Panc1 (cell line): ENCODE data around the gene GPC3. TPM values are rescaled to one million over a fixed set of nuclear protein-coding genes. Genes with fewer than 3 reads are reported as not detected.

Experiments used
- ATAC-seq: fragments of 200-7000 bp; cut with Tn5 transposase; 2 replicates; pipeline ENCODE4 v1.9.1; 2020; ENCODE audit warnings: mild to moderate bottlenecking, moderate library complexity
- BruUV-seq: library from RNA; stranded (reverse); fragments of 400-500 nt; replicated peaks from 2 replicates; lab custom pipeline; 2021; lab: Mats Ljungman, UMichigan
- CTCF ChIA-PET: fragments of 300-600 bp; sonication (Branson Sonifier 250); formaldehyde crosslinking; loops from one replicate; lab custom pipeline; 2022; ENCODE audit warnings: antibody characterized with exemption; lab: Charles Lee
- POLR2A ChIA-PET: fragments of 300-600 bp; sonication (Branson Sonifier 250); formaldehyde crosslinking; loops from one replicate; lab custom pipeline; 2022; ENCODE audit warnings: antibody characterized with exemption; lab: Charles Lee
- DNase-seq: peaks from one replicate; pipeline ENCODE4 v3.0.0-alpha.2; 2010; ENCODE audit warnings: low read depth, low spot score
- H3K27ac ChIP-seq: 2 replicates; pipeline ENCODE4 v1.5.1; 2011; ENCODE audit warnings: mild to moderate bottlenecking, low read length, inconsistent platforms
- H3K27me3 ChIP-seq: fragments of 200-500 bp; sonication (Bioruptor generic); 2 replicates; pipeline ENCODE4 v1.6.0; 2014; ENCODE audit warnings: low read length, inconsistent platforms; ENCODE audit not compliant: control insufficient read depth, insufficient read depth
- H3K36me3 ChIP-seq: fragments of 200-500 bp; sonication (Bioruptor generic); 2 replicates; pipeline ENCODE4 v1.5.1; 2014; ENCODE audit warnings: inconsistent platforms, mild to moderate bottlenecking, low read length, moderate library complexity; ENCODE audit not compliant: control insufficient read depth, insufficient read depth
- H3K4me1 ChIP-seq: 2 replicates; pipeline ENCODE4 v1.5.1; 2011; ENCODE audit warnings: inconsistent platforms, mild to moderate bottlenecking, low read length, moderate library complexity; ENCODE audit not compliant: control insufficient read depth, insufficient read depth
- H3K4me3 ChIP-seq, 2 experiments: 2 replicates each; pipeline ENCODE4 v1.5.1; 2011 to 2012; ENCODE audit warnings: low read depth in 2 of 2, low read length in 2 of 2, mild to moderate bottlenecking in 2 of 2, inconsistent platforms in 1 of 2, moderate library complexity in 1 of 2
- H3K9me3 ChIP-seq: fragments of 200-500 bp; sonication (Bioruptor generic); 2 replicates; pipeline ENCODE4 v1.5.1; 2014; ENCODE audit warnings: low read depth, mild to moderate bottlenecking, inconsistent platforms, low read length, moderate library complexity; ENCODE audit not compliant: control insufficient read depth, insufficient read depth
- POLR2AphosphoS5 ChIP-seq: IDR thresholded peaks from 2 replicates; pipeline ENCODE4 v1.6.1; 2012; ENCODE audit warnings: mild to moderate bottlenecking, low read depth, low read length, moderate library complexity
- SIN3A ChIP-seq: IDR thresholded peaks from 2 replicates; pipeline ENCODE4 v1.6.1; 2012; ENCODE audit warnings: low read depth, mild to moderate bottlenecking, low read length, moderate library complexity, borderline replicate concordance; ENCODE audit not compliant: insufficient read depth
- TCF7L2 ChIP-seq: IDR thresholded peaks from 2 replicates; pipeline ENCODE4 v1.6.1; 2011; ENCODE audit warnings: mild to moderate bottlenecking, low read depth, low read length, inconsistent platforms
- in situ Hi-C: cut with HindIII; loops from 2 replicates; pipeline ENCODE4 v1.10.0; 2016; ENCODE audit warnings: low sequenced_read_pairs, low pct_unique_long_range_greater_than_20kb
- intact Hi-C: fragments of 100-400 bp; cut with micrococcal nuclease; formaldehyde crosslinking; loops from one replicate; pipeline ENCODE4 v1.10.0; 2022; ENCODE audit not compliant: unreplicated experiment
- total RNA-seq: library from RNA; stranded (reverse); gene quantifications from one replicate; pipeline ENCODE4 v1.2.1, GENCODE V29; 2021; ENCODE audit not compliant: unreplicated experiment
- TF ChIP-seq, protein P1 (sequence below): fragments of 450-650 bp; IDR thresholded peaks from 2 replicates; pipeline ENCODE4 v1.5.1; 2017; ENCODE audit warnings: mild to moderate bottlenecking

Gene GPC3
- total RNA-seq, 1 experiment from 2014 or later, result 0.95 TPM

- H3K27me3 ChIP-seq, result peaks cover 2% of the 10 kb centered on the region; the same call in 1 of the 2 replicates
- no peaks in the 10 kb centered on the region for H3K4me1 ChIP-seq
- no peaks in the 10 kb centered on the region for H3K9me3 ChIP-seq
- no peak for TF ChIP-seq POLR2AphosphoS5
- TF ChIP-seq, protein P1, sequence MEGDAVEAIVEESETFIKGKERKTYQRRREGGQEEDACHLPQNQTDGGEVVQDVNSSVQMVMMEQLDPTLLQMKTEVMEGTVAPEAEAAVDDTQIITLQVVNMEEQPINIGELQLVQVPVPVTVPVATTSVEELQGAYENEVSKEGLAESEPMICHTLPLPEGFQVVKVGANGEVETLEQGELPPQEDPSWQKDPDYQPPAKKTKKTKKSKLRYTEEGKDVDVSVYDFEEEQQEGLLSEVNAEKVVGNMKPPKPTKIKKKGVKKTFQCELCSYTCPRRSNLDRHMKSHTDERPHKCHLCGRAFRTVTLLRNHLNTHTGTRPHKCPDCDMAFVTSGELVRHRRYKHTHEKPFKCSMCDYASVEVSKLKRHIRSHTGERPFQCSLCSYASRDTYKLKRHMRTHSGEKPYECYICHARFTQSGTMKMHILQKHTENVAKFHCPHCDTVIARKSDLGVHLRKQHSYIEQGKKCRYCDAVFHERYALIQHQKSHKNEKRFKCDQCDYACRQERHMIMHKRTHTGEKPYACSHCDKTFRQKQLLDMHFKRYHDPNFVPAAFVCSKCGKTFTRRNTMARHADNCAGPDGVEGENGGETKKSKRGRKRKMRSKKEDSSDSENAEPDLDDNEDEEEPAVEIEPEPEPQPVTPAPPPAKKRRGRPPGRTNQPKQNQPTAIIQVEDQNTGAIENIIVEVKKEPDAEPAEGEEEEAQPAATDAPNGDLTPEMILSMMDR, result no peak
- intact Hi-C loops, result no loop called here
- no peaks in the 10 kb centered on the region for H3K36me3 ChIP-seq
- DNase-seq (no peak), ATAC-seq (no peak)
- no peak overlapping the region for H3K4me3 ChIP-seq
- in situ Hi-C loops, result no loop called here
- POLR2A ChIA-PET, result no interaction called here
- BruUV-seq, result no TSS peak
- CTCF ChIA-PET, result no interaction called here
- H3K27ac ChIP-seq, result no peak overlapping the region
Observed at GRCh38 chrX:133600536-133600935, 384.9 kb downstream of the GPC3 start.

DNA sequence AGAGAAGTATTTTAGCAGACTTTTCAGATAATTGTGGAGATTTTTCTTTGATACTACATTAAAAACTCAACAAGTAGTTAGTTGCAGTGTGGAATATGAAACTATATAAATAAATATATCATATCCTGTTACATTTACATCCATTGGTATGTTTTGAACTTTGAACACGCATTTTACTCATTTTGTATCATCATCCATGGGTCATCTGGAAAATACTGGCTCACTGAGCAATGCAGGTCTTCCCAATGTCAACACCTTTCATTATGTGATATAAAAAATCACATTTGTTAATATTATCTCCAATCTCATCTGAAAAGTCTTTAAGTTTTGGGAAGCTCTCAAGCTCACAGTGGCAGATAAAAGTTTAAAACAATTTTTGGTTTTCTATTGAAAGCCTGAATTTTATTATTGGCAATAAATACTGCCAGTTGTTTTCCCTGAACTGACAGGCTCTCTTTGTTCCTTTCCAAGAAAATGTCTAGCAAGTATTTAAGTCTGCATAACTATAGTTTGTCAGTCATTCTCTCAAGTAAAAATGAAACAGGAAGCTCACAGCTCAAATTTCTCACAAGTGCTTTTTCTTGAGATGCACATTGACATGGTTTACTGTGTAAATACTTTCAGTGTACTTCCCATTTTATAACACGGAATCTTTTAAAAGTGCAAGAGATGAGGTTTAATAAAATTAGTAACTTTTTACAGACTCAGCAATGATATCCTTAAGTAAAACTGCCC is 386.6 kb downstream of the GPC3 start:
- DNase-seq (no peak), ATAC-seq (no peak)
- in situ Hi-C loops, result no loop called here
- no peaks in the 10 kb centered on the region for H3K36me3 ChIP-seq
- no peaks in the 10 kb centered on the region for H3K9me3 ChIP-seq
- H3K27me3 ChIP-seq, result peaks cover 2% of the 10 kb centered on the region; the same call in 1 of the 2 replicates
- no peak overlapping the region for H3K27ac ChIP-seq
- no peaks in the 10 kb centered on the region for H3K4me1 ChIP-seq
- no peak overlapping the region for H3K4me3 ChIP-seq
- no TSS peak for BruUV-seq
- ChIA-PET POLR2A (no interaction called here), CTCF (no interaction called here)
- intact Hi-C loops, result no loop called here
- no peak for TF ChIP-seq POLR2AphosphoS5

DNA sequence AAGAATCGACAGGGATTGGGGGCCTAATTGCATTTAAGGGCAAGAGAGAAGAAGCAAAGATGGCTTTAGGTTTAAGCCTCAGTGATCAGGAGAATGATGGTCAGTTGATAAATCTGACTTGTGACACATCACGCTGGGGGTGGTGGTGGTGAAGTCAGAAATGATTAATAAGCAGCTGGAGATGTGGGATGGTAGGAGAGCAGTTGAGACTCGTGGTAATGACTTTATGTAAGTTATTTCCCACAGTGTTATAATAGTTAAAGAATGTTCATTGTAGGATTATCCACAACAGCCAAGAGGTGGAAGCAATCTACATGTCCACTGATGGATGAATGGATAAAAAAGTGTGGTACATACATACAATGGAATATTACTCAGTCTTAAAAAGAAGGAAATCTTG is 391.2 kb downstream of the GPC3 start:
- DNase-seq, result no peak
- peaks cover 2% of the 10 kb centered on the region; the same call in 1 of the 2 replicates for H3K27me3 ChIP-seq
- no peaks in the 10 kb centered on the region for H3K9me3 ChIP-seq
- POLR2A ChIA-PET, result no interaction called here
- in situ Hi-C loops (no loop called here), intact Hi-C loops (no loop called here)
- TF ChIP-seq, protein P1, result no peak
- TF ChIP-seq SIN3A (no peak), TCF7L2 (no peak)
- H3K4me1 ChIP-seq, result no peaks in the 10 kb centered on the region
- BruUV-seq, result no TSS peak
- H3K36me3 ChIP-seq, result no peaks in the 10 kb centered on the region
- CTCF ChIA-PET, result no interaction called here
- H3K4me3 ChIP-seq, result no peak overlapping the region
- H3K27ac ChIP-seq, result no peak overlapping the region
- ATAC-seq, result no peak
